ENCODE measurements around the gene IL10RA.

Gene IL10RA

DNA sequence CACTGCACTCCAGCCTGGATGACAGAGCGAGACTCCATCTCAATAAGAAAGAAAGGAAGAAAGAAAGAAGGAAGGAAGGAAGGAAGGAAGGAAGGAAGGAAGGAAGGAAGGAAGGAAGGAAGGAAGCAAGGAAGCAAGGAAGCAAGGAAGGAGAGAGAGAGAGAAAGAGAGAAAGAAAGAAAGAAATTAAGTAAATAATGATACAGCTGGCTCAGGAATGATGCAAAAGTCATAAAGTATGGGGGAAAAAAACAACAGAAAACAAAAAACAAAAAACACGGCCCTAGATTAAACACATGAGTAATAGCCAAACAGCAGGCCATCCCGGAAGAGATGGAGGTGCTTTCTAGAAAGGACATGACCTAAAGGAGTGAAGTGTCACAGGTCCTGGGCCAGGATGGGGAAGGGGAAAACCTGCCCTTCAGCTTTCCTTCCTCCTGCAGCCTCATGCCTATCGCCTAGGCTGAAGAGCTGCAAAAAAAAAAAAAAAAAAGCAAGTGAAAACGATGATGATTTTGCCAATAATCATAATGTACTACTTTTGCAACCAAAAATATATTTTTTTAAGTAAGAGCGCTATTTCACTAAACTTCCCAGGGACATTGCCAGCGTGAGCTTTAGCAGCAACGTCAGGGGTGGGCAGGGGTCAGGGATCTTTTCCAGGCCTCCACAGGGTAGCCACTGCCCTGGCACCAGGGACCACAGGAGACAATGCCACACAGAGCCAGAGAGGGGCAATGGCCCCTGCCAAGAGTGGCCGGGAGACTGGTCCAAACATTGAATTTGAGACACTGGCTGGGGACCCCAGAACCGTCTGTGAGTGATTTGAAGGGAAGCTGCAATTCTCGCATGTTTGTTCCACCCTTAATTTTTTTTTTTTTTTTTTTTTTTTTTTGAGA, 62.5 kb downstream of the IL10RA start:
- DNase-seq: no peak

DNA sequence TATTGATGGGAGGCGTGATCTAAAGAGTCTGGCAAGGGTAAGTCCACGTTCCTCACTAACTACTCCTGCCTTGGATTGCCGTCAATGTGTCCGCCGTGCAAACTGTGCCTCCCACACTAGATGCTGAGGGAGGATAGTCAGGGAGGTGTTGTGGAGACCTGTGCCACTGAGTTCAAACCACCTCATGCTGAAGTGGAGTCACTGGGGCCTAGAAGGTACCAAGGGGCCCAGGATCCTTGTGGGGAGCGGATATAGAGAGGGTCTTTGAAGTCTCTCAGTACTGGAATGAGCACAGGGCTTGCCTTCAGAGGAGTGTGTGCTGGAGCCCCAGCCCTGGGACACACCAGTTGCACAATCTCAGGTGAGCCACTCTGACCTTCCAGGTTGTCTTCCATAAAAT, 63.6 kb downstream of the IL10RA start:
- no peak for DNase-seq

DNA sequence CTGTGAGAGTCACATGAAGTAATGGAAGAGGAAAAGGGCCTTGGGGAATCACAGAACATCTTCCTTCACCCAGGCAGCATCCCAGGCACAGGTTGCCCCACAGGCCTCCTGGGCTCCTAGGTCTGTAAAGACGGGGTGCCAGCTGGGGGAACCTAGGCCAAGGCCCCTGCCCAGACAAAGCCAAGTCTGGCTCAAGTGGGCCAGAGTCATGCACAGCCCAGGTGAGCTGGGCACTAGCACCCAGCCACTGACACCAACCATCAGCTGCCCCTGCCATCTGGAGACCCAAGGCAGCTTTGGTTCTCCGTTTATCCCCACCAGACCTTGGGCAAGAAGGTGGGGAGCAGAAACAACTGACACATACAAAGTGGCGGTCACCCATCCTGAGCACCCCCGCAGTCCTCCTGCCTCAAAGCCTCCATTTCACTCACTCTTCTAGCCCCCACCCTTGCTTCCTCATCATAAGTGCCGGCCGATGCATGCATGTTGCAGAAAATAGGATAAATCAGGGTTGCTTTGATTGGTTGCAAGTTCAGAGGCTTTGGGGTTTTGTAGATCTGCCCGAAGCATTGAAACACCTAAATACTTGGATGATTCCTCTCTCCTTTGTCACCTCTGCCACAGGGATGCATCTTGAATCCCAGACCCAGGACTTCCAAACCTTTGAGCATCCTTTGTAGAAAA, 64.2 kb downstream of the IL10RA start:
- DNase-seq: no peak

All from HCEC 1CT (cell line).